K562 treated with DMSO at 1 percent for 4 hours (cell line): ENCODE measurements around the gene FIP1L1. TPM values are rescaled to one million over a fixed set of nuclear protein-coding genes. Genes with fewer than 3 reads are reported as not detected.

Experiments
- total RNA-seq: library from RNA; unstranded; fragments of 300-600 nt; gene quantifications from 2 replicates; pipeline ENCODE4 v1.2.3, GENCODE V29; 2022; ENCODE audit not compliant: insufficient read depth

The FIP1L1 gene, protein sequence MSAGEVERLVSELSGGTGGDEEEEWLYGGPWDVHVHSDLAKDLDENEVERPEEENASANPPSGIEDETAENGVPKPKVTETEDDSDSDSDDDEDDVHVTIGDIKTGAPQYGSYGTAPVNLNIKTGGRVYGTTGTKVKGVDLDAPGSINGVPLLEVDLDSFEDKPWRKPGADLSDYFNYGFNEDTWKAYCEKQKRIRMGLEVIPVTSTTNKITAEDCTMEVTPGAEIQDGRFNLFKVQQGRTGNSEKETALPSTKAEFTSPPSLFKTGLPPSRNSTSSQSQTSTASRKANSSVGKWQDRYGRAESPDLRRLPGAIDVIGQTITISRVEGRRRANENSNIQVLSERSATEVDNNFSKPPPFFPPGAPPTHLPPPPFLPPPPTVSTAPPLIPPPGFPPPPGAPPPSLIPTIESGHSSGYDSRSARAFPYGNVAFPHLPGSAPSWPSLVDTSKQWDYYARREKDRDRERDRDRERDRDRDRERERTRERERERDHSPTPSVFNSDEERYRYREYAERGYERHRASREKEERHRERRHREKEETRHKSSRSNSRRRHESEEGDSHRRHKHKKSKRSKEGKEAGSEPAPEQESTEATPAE
- total RNA-seq, result 52.5 and 57.4 TPM in 2 replicates

GRCh38 chr4:53377319-53378170 lies at the start of gene FIP1L1:
FIP1L1 (plus strand) TSS chr4:53377641; CDS start chr4:53377839, 198 bp downstream.

DNA sequence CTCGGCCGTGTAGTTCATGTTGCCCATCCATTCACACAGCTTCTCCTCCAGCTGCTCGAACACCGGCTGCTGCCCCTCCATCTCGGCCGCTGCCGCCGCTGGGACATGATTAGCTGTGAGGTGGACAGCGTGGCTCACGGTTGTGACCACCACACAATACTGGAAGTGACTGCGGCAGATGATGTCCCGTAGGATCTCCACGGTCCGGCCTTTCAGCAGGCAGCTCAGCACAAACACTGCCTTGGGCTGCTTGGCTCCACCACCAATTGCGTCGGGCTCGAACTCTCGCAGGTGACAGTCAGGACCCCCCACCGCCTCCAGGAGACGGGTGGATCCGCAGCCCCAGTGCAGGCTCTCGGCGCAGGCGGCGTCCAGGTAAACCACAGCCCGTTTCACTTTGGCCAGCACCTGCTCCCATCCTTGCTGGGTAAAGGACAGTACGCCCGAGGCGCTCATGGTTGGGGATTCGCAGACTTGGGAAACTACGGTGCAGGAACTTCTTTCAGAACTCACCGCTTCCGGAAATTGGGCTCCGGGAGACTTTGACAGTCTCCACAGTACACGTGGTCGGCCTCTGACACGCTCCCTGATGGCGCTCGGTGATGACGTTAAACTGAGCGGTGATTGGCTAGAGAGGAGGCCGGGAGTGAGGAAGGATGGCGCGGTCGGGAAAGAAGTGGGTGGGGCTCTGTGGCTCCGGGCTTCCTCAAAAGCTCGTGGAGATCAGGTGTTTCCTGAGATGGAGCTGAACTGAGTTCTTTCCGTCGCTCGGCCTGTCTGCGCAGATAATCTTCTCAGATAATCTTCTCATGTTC lies 11.7 kb upstream of the FIP1L1 start, which contains the start of gene SCFD2:
Gene SCFD2 (minus strand): TSS at position 576 of the 815 bp plus-strand sequence.

Other genes with a start within 250 kb of the FIP1L1 start
- 8.0 and 9.8 TPM in 2 replicates for gene SCFD2, start 11.6 kb upstream of the FIP1L1 start, total RNA-seq
- 3.0 and 4.3 TPM in 2 replicates for gene LNX1, start 213.8 kb downstream of the FIP1L1 start, total RNA-seq